Astrocyte (in vitro differentiated cells and primary cell): Measurements from ENCODE around the gene KRT6B. TPM values are rescaled to one million over a fixed set of nuclear protein-coding genes. Genes with fewer than 3 reads are reported as not detected.
"Not testable (repeated sequence)": the region's sequence is repeated elsewhere in the genome, so short reads cannot be mapped to it uniquely, and the experiment has no call there.

Experiments
- DNase-seq: peaks from one replicate; pipeline ENCODE4 v3.0.0-alpha.2; 2010; ENCODE audit warnings: low read depth
- FAIRE-seq: peaks from 2 replicates; lab custom pipeline; 2011; peaks lifted over from hg19 to GRCh38; lab: Jason Lieb, UNC
- H2AFZ ChIP-seq: 2 replicates; pipeline ENCODE4 v1.6.0; 2012; ENCODE audit warnings: low read depth, low read length, inconsistent platforms
- H3K27ac ChIP-seq: 2 replicates; pipeline ENCODE4 v1.5.1; 2011; ENCODE audit warnings: low read depth, low read length, inconsistent platforms
- H3K27me3 ChIP-seq: 2 replicates; pipeline ENCODE4 v1.6.0; 2011; ENCODE audit warnings: low read length, inconsistent platforms; ENCODE audit not compliant: insufficient read depth
- H3K36me3 ChIP-seq: 2 replicates; pipeline ENCODE4 v1.5.1; 2011; ENCODE audit warnings: low read length, inconsistent platforms; ENCODE audit not compliant: insufficient read depth
- H3K4me1 ChIP-seq: 2 replicates; pipeline ENCODE4 v1.5.1; 2011; ENCODE audit warnings: low read length, inconsistent platforms; ENCODE audit not compliant: insufficient read depth
- H3K4me2 ChIP-seq: 2 replicates; pipeline ENCODE4 v1.6.0; 2012; ENCODE audit warnings: low read length, inconsistent platforms
- H3K4me3 ChIP-seq: 2 replicates; pipeline ENCODE4 v1.5.1; 2011; ENCODE audit warnings: low read depth, mild to moderate bottlenecking, low read length, inconsistent platforms; ENCODE audit not compliant: insufficient read depth
- H3K79me2 ChIP-seq: 2 replicates; pipeline ENCODE4 v1.6.0; 2012; ENCODE audit warnings: mild to moderate bottlenecking, low read length, inconsistent platforms; ENCODE audit not compliant: insufficient read depth
- H3K9ac ChIP-seq: 2 replicates; pipeline ENCODE4 v1.6.0; 2012; ENCODE audit warnings: mild to moderate bottlenecking, low read length, inconsistent platforms
- H3K9me3 ChIP-seq: 2 replicates; pipeline ENCODE4 v1.5.1; 2012; ENCODE audit warnings: low read depth, mild to moderate bottlenecking, low read length, inconsistent platforms; ENCODE audit not compliant: insufficient read depth
- H4K20me1 ChIP-seq: 2 replicates; pipeline ENCODE4 v1.6.0; 2012; ENCODE audit warnings: low read length, inconsistent platforms; ENCODE audit not compliant: insufficient read depth
- H3K27ac Mint-ChIP-seq: one replicate; pipeline ENCODE4 v1.8.0; 2021; ENCODE audit warnings: mild to moderate bottlenecking, mixed read lengths; ENCODE audit not compliant: unreplicated experiment
- H3K27me3 Mint-ChIP-seq: one replicate; pipeline ENCODE4 v1.8.0; 2021; ENCODE audit warnings: low read depth, mixed read lengths; ENCODE audit not compliant: unreplicated experiment
- H3K36me3 Mint-ChIP-seq: one replicate; pipeline ENCODE4 v1.8.0; 2021; ENCODE audit warnings: low read depth, mixed read lengths; ENCODE audit not compliant: unreplicated experiment
- H3K4me1 Mint-ChIP-seq: one replicate; pipeline ENCODE4 v1.8.0; 2021; ENCODE audit warnings: low read depth, mixed read lengths; ENCODE audit not compliant: unreplicated experiment
- H3K4me3 Mint-ChIP-seq: one replicate; pipeline ENCODE4 v1.8.0; 2021; ENCODE audit warnings: mild to moderate bottlenecking, moderate library complexity, mixed read lengths; ENCODE audit not compliant: unreplicated experiment
- H3K9me3 Mint-ChIP-seq: one replicate; pipeline ENCODE4 v1.8.0; 2021; ENCODE audit warnings: mild to moderate bottlenecking, mixed read lengths; ENCODE audit not compliant: unreplicated experiment
- CTCF ChIP-seq: IDR thresholded peaks from 2 replicates; pipeline ENCODE4 v1.5.1; 2011; ENCODE audit warnings: low read depth, mild to moderate bottlenecking, inconsistent platforms, low read length, moderate library complexity; ENCODE audit not compliant: insufficient read depth
- EZH2 ChIP-seq: IDR thresholded peaks from 2 replicates; pipeline ENCODE4 v1.6.1; 2012; ENCODE audit warnings: mild to moderate bottlenecking, low read length, inconsistent platforms; ENCODE audit not compliant: insufficient read depth
- total RNA-seq: library from RNA; stranded (reverse); gene quantifications from 2 replicates; pipeline ENCODE4 v1.2.1, GENCODE V29; 2021

Gene KRT6B
- total RNA-seq, 1 donor from 2014 or later = not detected

DNA sequence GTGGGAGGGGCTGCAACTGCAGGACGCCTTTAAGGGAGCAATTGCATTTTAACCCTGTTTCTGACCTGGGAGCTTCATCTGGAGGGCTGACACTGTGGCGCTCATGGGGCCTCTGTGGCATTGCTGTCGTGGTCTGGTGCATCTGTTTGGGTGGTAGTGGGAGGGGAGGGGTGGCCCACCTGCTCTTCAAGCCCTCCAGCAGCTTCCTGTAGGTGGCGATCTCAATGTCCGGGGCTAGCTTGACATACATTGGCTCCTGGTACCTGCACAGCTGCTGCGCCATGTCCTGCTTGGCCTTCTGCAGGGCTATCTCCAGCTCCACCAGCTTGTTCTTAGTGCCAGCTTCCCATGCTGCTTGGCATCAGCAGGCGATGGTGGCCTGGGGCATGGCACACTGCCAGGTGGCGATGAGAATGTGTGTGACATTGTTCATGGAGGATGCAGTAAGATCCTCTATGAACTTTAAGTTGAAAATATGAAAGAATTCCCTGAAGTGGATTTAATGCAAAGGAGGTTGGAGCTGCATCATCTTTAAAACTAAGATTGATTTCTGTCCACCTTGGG is 38.1 kb downstream of the KRT6B start:
- H3K36me3 Mint-ChIP-seq = no peaks in the 10 kb centered on the region
- TF ChIP-seq EZH2 = no peak
- TF ChIP-seq CTCF = no peak
- no peak overlapping the region for H3K27ac ChIP-seq
- no peak overlapping the region for H3K4me2 ChIP-seq
- H3K9me3 ChIP-seq = no peaks in the 10 kb centered on the region
- peaks cover 21% of the 10 kb centered on the region for H3K27me3 Mint-ChIP-seq
- peaks cover 15% of the 10 kb centered on the region for H3K4me1 Mint-ChIP-seq
- no peaks in the 10 kb centered on the region for H3K36me3 ChIP-seq
- peaks cover 8% of the 10 kb centered on the region for H3K9me3 Mint-ChIP-seq
- FAIRE-seq (no peak), DNase-seq (no peak)
- no peak overlapping the region for H2AFZ ChIP-seq
- no peak overlapping the region for H3K4me3 Mint-ChIP-seq
- H3K27me3 ChIP-seq = no peaks in the 10 kb centered on the region
- H3K4me3 ChIP-seq = no peak overlapping the region
- no peak overlapping the region for H3K9ac ChIP-seq
- no peaks in the 10 kb centered on the region for H4K20me1 ChIP-seq
- H3K4me1 ChIP-seq = peaks cover 9% of the 10 kb centered on the region
- H3K27ac Mint-ChIP-seq = no peak overlapping the region
- no peaks in the 10 kb centered on the region for H3K79me2 ChIP-seq

DNA sequence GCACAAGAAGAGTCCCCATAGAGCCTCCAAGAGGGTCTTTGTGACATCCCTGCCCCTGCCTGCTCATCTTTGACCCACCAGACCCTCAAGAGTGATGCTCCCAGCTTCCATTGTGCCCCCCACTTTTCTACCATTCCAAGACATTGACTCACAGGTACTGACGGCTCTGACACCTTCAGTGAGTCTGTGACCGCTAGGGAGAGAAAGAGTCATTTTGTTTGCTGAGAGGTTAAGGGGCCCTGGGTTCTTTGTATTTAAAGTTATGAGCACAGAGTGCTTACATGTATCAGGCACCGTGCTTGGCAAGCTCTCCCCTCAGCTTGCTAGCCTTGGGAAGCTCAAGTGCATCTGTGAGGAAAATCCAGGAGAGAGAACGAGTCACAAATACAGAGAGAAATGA is 38.7 kb downstream of the KRT6B start:
- peaks cover 9% of the 10 kb centered on the region for H3K4me1 ChIP-seq
- H3K4me2 ChIP-seq = no peak overlapping the region
- no peaks in the 10 kb centered on the region for H3K27me3 ChIP-seq
- no peak overlapping the region for H2AFZ ChIP-seq
- peaks cover 15% of the 10 kb centered on the region for H3K4me1 Mint-ChIP-seq
- H3K36me3 Mint-ChIP-seq = no peaks in the 10 kb centered on the region
- no peaks in the 10 kb centered on the region for H3K9me3 ChIP-seq
- H3K9ac ChIP-seq = no peak overlapping the region
- H3K79me2 ChIP-seq = no peaks in the 10 kb centered on the region
- no peak for FAIRE-seq
- no peak overlapping the region for H3K4me3 ChIP-seq
- no peak for DNase-seq
- H3K27me3 Mint-ChIP-seq = peaks cover 26% of the 10 kb centered on the region
- peaks cover 13% of the 10 kb centered on the region for H3K9me3 Mint-ChIP-seq
- H3K4me3 Mint-ChIP-seq = no peak overlapping the region
- H3K27ac ChIP-seq = no peak overlapping the region
- H4K20me1 ChIP-seq = no peaks in the 10 kb centered on the region
- no peaks in the 10 kb centered on the region for H3K36me3 ChIP-seq
- TF ChIP-seq CTCF (no peak), EZH2 (no peak)
- H3K27ac Mint-ChIP-seq = no peak overlapping the region

GRCh38 chr12:52411815-52412214 is 40.1 kb downstream of the KRT6B start:
- Histone ChIP-seq H3K4me3 (no peak overlapping the region), H4K20me1 (no peaks in the 10 kb centered on the region), H3K27ac (no peak overlapping the region), H3K27me3 (no peaks in the 10 kb centered on the region), H3K4me1 (peaks cover 9% of the 10 kb centered on the region), H2AFZ (no peak overlapping the region), H3K9me3 (no peaks in the 10 kb centered on the region), H3K9ac (no peak overlapping the region), H3K36me3 (no peaks in the 10 kb centered on the region), H3K79me2 (no peaks in the 10 kb centered on the region), H3K4me2 (no peak overlapping the region)
- DNase-seq (no peak), FAIRE-seq (no peak)
- H3K4me1 Mint-ChIP-seq = peaks cover 12% of the 10 kb centered on the region
- no peak for TF ChIP-seq CTCF
- TF ChIP-seq EZH2 = no peak
- peaks cover 13% of the 10 kb centered on the region for H3K9me3 Mint-ChIP-seq
- H3K27ac Mint-ChIP-seq = no peak overlapping the region
- H3K4me3 Mint-ChIP-seq = no peak overlapping the region
- no peaks in the 10 kb centered on the region for H3K36me3 Mint-ChIP-seq
- H3K27me3 Mint-ChIP-seq = peaks cover 31% of the 10 kb centered on the region

DNA sequence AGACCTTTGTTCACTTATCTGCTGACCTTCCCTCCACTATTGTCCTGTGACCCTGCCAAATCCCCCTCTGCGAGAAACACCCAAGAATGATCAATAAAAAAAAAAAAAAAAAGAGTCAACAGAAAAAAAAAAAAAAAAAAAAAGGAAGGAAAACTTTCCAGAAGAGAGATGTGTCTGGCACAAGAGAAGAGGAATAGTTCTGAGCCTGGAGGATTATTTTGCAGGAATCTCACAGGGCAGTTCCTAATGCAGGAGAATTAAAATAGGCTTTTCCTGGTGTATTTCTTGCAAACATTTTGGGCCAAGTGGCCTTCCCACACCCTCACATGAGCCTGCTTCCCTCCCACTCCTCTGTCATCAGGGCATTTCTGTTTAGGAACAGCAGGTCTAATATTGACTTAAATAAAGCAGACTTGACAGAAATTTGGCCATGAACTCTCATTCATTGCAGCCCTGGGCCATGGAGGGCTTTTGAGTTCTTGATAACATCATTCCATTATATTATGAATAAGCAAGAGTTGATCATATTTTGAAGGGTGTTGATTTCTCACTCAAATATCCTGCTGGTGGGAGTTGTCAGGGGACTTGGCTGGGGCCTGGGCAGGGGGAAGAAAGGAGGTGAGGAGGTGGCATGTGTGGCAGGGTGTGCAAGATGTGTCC is 41.2 kb downstream of the KRT6B start:
- not testable (repeated sequence) for H3K9me3 ChIP-seq, FAIRE-seq, H3K27ac Mint-ChIP-seq

More for the DNA sequence above, 41.2 kb downstream of the KRT6B start:
- not testable (repeated sequence) for DNase-seq, H3K4me1 Mint-ChIP-seq, H3K4me3 ChIP-seq, H3K4me2 ChIP-seq, H3K4me3 Mint-ChIP-seq, H4K20me1 ChIP-seq, H3K27ac ChIP-seq, H3K27me3 ChIP-seq, H3K36me3 Mint-ChIP-seq, H3K36me3 ChIP-seq, H3K9ac ChIP-seq, H3K79me2 ChIP-seq, H3K4me1 ChIP-seq, H2AFZ ChIP-seq
- Mint-ChIP-seq H3K27me3 (peaks cover 37% of the 10 kb centered on the region), H3K9me3 (peaks cover 16% of the 10 kb centered on the region)
